Stimulated activated CD4-positive, alpha-beta T cell treated with anti-CD3 and anti-CD28 coated beads, Interleukin-12 subunit alpha, Interleukin-12 subunit beta, amount 100 ng/mL, for 48 hours (primary cell): Measurements from ENCODE around the gene KRT33A.
"Not testable (repeated sequence)": the region's sequence is repeated elsewhere in the genome, so short reads cannot be mapped to it uniquely, and the experiment has no call there.

Source experiments
- DNase-seq, 3 donors: peaks; one replicate each; pipeline ENCODE4 v3.0.0-alpha.2; 2020; ENCODE audit warnings: low read depth in 2 of 3, low spot score in 1 of 3

KRT33A gene

DNA sequence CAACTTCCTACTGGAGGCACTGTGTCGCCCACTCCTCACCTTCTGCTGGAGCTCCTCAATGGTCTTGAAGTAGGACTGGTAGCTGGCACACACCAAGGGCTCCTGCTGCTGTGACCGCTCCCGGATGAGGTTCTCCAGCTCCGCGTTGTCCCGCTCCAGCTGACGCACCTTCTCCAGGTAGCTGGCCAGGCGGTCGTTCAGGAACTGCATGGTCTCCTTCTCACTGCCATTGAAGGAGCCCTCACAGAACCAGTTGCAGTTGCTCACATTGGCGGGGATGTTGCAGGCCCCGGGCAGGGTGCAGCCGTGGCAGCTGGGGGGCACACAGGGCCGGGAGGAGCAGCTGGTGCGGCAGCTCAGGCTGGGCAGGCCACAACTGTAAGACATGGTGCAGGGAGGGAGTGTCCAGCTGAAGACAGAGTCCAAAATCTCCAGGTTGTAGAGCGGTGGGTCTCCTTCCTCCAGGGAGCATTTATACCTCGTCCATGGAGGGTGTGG lies at the start of gene KRT33A:
TSS of gene KRT33A (minus strand) at position 448 of the 498 bp plus-strand sequence. CDS start at position 387, 61 bp downstream.
- not testable (repeated sequence) for DNase-seq

DNA sequence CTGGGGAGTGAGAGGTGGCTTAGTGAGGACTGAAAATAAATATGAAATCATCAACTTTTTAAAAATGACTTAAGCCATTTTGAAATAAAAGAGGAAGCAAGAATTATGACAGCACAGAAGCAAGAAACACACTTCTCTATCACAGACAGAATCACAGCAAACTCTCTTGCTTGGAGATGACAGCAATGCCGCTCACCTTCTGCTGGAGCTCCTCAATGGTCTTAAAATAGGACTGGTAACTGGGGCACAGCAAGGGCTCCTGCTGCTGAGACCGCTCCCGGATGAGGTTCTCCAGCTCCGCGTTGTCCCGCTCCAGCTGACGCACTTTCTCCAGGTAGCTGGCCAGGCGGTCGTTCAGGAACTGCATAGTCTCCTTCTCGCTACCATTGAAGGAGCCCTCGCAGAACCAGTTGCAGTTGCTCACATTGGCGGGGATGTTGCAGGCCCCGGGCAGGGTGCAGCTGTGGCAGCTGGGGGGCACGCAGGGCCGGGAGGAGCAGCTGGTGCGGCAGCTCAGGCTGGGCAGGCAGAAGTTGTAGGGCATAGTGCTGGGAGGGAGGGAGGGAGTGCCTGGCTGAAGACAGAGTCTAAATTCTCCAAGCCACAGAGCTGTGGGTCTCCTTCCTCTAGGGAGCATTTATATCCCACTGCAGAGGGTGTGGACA lies 46.5 kb upstream of the KRT33A start, which contains the start of gene KRT31:
TSS of gene KRT31 (minus strand) at position 613 of the 665 bp plus-strand sequence. CDS start at position 544, 69 bp downstream.
- DNase-seq, result no peak

DNA sequence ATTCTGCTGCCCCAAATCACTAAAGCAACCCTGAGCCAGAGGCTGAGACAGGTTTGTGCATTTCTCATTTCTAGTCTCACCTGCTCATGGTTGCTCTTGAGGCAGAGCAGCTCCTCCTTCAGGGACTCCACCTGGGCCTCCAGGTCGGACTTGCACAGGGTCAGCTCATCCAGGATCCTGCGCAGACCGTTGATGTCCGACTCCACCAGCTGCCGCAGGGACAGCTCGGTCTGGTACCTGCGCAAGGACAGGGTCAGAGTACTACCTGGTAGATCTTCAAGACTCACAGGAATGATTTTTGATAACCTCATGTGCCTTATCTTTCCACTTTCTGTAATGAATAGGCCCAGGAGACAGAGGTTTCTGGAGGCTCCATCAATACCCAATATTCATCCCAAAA lies 45.7 kb upstream of the KRT33A start:
- DNase-seq, result no peak

DNA sequence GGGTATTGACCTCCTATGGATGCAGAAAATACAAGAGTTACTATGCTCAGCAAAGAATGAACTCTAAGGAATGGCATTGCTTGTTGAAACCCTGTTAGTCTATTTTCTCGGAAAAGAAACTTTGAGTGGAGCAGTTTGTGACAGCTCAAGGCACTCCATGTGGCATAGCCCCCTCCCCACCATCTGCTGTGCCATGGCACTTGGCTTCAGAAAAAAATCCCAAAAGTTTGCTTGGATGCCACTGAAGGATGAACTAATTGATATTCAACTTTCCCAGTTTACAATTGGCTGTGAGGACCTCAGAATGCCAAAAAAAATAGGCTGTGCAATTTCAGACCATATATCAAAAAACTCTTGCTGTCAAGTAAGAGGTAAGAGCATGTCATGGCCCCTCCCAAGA lies 45.0 kb upstream of the KRT33A start:
- no peak for DNase-seq

DNA sequence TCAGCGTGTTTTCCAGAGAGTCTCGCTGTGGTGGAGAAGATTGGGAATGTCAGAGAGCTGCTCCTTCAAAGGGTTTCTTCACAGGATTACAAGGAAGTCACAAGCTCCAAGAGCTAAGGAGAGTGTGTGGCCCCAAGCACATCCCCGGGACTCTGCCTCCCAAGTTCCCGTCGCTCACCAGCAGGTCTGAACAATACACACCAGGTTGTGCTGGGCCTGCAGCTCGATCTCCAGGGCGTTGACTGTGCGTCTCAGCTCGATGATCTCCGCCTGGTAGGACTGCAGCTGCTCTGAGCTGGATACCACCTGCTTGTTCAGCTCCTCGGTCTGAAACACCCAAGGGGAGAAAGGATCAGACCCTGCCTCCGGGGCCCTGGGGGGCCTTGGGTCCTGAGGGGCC lies 44.4 kb upstream of the KRT33A start:
- not testable (repeated sequence) for DNase-seq

DNA sequence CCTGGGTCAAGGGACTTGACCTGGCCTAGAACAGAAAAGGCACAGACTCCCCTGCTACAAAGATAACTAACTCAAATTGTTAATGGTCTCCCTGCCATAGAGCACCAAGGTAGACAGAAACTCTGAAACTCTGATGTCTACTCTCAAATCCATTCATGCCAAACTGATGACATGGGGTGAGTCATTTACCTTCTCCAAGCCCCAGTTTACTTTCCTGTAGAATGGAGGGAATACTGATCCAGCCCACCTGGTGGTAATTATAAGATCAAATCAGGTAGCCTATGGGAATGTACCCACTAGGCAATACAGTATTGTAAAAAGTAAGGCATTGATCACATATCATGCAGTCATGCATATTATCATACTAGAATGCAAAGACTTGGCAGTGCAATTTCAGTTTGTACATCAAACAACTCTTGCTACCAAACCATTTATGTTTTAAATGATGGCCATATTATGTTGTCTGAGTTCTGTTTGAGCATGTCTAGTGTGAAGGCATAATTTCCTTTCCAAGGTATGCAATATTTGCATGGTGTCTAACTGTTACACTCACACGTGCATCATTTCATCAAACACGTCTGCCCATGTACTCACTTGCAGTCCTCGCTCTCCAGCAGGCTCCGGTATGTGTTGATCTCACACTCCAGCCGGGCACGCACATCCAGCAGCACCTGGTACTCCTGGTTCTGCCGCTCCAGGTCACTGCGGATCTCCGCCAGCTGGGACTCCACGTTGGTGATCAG lies 43.8 kb upstream of the KRT33A start:
- no peak for DNase-seq

DNA sequence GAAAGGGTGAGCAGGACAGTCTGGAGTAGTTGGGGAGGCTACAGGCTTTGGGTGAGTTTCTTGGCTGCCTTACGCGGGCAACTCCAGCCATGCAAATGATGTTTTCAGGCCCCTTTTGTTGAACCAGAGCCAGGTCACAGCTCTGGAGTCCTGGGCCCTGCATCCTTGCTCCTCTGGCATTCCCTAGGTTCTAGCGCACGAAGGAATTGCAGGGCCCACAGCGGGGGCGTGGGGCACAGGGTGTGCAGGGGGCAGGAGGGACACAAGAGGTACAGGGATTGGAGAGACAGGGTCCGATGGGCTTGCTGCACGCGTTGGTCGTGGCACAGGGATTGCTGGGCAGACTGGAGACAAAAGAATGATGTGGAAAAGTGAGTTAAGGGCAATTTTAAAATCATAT lies 43.2 kb upstream of the KRT33A start:
- DNase-seq, result no peak

DNA sequence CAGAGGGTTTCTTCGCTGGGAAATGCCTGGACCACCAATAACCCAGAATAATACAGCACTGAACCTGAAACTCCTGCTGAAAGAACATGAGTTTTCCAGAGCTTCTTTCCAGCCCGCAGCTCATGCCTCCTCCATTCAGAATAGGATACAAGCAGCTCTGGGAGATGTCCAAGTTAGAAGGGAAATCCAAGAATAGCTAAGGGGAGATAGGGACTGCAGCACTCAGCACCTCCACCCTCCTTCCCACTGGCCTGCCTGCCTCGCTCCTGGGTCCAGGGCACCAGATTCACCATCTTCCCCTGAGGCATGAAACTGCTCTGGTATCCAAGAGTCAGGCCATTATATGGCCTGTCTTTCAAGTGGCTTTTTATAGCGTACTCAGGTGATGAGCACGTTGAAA lies 42.7 kb upstream of the KRT33A start:
- DNase-seq, result no peak

DNA sequence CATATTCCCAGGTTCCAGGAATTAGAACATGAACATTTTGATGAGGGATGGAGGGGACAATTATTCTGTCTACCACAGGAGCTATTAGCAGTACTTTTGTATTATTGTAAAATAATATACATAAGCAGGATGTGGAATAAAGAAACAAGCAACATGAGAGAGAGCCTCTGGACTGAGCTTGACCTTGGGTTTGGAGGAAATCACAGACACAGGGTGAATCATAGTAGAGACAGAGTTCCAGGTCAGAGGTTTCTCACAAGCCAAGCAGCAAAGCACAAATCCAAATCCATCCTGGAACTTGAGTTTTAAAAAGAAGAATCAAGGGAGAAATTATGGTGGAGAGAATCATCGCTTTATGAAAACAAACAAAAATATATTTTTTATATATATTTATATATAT lies 41.6 kb upstream of the KRT33A start:
- no peak for DNase-seq

DNA sequence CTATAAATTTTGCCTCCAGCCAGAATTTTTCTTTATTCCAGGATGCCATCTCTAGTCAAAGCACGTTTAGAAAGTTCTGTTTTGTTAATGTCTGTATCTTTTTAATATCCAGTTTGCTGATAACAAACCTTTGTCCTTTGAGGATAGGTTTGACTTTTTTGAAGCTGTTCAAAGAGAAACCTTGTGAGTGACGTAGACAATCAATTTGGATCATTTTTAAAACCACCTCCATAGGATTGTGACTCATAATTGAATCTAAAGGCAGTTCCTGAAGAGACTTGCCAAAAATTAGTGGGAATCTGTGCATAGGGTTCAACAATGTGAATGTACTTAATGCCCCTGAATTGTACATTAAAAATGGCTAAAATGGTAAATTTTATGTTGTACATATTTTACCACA lies 40.9 kb upstream of the KRT33A start:
- no peak for DNase-seq

DNA sequence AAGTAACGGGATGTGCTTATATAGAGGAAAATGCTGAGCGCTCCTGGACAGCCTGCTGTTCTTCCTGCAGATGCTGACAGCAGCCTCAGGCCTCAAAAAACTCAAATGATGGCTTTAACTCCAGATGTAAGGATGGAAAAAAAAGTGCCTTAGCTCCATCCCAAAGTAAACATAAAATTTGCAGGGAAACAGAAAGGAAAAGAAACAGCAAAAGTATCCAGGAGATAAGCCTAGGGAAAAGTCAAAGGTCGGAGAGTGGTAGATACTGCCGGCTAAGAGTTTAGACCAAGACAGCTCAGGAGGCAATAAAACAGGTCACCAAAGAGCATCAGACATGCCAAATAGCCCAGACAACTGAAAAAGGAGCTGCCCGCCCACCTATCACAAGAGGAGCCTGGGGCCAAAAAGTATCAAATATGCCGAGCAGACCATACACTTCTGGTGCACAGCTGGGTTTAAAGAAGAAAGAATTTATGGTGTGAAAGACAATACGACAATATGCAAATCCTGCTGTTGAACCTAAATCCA lies 39.8 kb upstream of the KRT33A start:
- no peak for DNase-seq

DNA sequence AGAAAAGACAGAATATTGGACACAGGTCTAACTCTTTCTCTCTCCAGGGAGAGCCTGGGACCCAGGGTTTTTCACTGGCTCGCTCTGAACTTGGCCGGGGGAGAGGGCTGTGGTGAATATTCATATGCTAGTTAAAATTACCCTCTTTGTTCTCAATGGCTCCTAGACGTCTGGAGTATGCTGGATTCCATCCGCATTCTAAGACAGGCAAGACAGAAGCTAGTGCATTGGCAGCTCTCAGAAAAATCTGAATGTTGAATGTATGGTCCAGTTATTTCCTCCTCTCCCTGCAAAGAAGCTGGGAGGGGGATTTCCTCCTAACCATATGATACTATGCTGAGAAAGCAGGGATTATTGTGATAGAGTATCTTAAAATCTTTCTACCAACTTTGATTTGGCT lies 37.0 kb upstream of the KRT33A start:
- DNase-seq, result no peak

DNA sequence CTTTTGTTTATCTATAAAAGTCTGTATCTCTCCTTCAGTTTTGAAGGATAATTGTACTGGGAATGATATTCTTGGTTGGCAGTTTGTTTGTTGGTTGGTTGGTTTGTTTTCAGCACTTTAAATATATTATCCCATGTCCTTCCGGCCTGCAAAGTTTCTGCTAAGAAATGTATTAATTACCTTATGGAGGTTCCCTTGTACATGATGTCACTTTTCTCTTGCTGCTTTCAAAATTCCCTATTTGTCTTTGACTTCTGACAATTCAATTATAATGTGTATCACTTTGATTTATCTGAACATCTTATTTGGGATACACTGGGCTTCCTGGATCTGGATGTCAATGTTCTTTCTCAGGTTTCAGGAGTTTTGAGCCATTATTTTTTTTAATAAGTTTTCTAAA lies 35.6 kb upstream of the KRT33A start:
- DNase-seq, result no peak

DNA sequence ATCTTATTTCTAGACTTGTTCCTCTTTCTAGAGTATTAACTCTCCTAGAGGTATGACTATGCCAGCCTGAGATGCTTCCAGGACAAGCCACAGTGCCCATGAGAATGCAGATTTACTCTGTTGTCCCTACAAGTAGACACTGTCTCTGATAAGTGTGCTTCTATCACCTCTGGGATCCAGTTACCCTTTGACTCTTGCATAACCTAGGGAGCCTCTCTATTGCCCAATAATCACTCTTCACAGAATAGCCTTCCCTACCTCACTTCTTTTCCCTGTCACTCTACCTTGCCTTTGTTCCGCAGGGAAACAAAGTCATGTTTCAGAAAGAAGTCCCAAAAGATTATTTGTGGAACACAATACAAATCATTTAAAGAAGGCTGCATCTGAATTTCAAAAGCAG lies 33.1 kb upstream of the KRT33A start:
- DNase-seq, result no peak

DNA sequence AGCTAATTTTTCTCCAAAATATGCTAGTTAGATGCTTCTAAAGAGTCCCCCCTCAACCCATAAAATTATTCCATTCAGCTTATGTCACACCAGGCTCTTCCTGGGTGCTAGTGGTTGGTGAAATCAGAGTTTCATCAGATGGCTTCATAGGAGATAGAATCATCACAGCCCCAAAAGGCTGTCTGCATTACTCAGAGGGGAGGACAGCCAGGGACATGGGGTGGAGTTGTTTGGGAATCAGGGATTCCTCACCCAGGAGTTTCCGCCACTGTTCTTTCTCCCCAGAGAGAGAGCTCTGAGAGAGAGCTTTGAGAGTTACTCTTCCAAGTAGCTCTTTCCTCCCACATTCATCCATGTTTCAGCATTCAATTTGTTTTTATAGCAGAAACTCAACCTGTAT lies 31.8 kb upstream of the KRT33A start:
- no peak for DNase-seq

DNA sequence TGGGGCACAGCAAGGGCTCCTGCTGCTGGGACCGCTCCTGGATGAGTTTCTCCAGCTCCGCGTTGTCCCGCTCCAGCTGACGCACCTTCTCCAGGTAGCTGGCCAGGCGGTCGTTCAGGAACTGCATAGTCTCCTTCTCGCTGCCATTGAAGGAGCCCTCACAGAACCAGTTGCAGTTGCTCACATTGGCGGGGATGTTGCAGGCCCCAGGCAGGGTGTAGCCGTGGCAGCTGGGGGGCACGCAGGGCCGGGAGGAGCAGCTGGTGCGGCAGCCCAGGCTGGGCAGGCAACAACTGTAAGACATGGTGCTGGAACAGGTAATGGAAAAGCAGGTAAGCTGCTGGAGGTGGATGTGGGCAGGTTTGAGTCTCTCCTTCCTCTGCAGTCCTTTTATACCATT lies 31.3 kb upstream of the KRT33A start, which contains the start of gene KRT34:
TSS of gene KRT34 (minus strand) at position 364 of the 400 bp plus-strand sequence. CDS start at position 304, 60 bp downstream.
- DNase-seq, result not testable (repeated sequence)

DNA sequence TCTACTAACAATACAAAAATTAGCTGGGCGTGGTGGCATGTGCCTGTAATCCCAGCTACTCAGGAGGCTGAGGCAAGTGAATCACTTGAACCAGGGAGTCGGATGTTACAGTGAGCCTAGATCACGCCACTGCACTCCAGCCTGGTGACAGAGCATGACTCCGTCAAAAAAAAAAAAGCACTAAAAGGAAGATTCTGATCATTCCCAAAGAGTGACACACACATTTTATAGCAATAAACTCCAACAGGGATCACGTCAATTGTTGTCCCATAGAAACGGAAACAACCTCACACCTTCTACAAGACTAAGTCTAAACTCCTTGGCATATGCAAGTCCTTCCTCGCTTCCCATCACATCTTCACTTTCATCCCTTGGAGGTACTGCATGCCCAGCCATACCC lies 29.5 kb upstream of the KRT33A start:
- not testable (repeated sequence) for DNase-seq

DNA sequence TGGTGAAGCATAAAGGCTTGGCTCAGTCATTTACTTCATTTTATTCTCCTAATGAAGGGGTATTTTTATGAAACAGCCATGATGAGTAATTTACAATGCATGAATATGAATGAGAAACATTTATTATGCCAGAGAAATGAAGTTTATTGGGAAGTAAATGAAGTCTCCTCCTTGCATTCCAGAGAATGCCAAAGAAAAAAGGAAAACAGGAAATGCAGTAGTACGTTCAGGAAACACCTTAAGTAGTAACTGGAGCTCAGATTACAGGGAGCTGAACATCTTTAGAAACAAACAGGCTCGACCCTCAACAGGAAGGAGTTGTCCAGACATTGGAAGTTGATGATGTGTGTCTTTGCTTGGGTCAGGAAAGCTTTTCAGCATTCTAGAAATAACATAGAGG lies 26.9 kb upstream of the KRT33A start:
- DNase-seq, result no peak

DNA sequence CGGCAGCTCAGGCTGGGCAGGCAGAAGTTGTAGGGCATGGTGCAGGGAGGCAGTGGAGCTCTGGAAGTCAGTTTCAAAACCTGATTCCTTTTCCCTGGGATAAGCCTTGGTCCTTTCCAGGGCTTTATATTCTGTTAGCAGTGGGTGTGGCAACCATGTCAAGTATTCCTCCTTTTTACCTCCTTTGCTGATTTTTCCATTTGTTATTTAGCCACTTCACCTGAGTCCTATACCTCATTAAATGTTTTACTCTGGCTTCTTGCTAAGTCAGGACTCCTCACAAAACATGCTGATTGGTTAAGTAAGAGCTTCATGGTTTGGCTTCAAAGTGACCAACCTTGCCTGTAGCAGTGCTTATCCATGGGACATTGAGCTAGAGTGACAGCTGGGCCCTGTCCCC lies 19.1 kb upstream of the KRT33A start, which contains the start of gene KRT33B:
TSS of gene KRT33B (minus strand) at position 101 of the 400 bp plus-strand sequence. CDS start at position 38, 63 bp downstream.
- no peak for DNase-seq

DNA sequence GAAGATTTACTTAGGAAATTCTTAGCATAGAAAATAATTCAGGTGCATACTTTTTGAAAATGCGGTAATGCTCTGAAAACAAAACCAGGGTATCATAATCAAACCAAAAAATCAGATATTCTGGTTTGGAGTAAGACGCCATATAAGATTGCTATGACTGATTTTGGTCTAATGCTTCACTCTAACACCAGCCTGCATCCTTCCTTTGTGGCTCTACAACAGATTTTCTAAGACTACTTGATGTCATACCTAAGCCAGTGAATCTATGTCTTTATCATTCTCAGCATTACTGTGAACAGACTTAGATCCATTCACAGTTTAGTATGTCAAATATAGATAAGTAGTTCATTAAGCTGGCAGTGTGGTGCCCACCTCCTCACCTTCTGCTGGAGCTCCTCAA lies 18.4 kb upstream of the KRT33A start:
- DNase-seq, result no peak

DNA sequence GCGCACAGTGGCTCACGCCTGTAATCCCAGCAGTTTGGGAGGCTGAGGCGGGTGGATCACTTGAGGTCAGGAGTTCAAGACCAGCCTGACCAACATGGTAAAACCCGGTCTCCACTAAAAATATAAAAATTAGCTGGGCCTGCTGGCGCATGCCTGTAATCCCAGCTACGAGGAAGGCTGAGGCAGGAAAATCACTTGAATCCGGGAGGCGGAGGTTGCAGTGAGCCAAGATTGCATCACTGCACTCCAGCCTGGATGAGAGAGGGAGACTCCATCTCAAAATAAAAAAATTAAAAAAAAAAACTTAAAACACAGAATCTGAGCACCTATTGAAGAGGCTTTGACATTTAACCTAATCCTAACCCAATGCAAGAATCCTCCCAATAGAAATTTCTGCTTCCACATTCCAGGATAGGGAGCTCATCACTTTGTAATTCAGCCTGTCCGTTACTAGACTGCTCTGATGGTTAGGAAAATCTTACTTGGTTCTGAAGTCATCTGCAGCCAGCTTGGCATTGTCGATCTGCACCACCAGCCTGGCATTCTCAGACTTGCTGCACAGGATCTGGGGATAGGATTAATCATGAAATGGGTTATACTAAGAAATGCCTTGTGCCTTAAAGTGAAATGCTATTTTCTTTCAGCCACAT lies 16.9 kb upstream of the KRT33A start:
- no peak for DNase-seq
